ENCODE data around the gene C1orf122. TPM values are rescaled to one million over a fixed set of nuclear protein-coding genes. Genes with fewer than 3 reads are reported as not detected.

Gene C1orf122
- total and polyA plus RNA-seq, 2 of the 8 experiments (the other 6 are each of a cell fraction or from before 2014, with no cell fraction given): 32.1 to 36.9 TPM

- H3K27ac ChIP-seq (ENCODE audit: low read depth, low read length): no peak within 1 kb of the TSS
- 2% methylated on average over 21 of the region's 82 CpGs; no CpG with 5 or more reads in 1 of the 2 experiments for WGBS, 2 experiments (ENCODE audit: extremely low coverage in 1 of 2, insufficient coverage in 1 of 2, insufficient read length in 1 of 2, insufficient replicate concordance in 2 of 2, low coverage in 1 of 2, low lambda C conversion rate in 2 of 2, missing lambda C conversion rate in 1 of 2)
- TF ChIP-seq PHF8 (conservative IDR thresholded peaks at IDR 0.05; ENCODE audit: low read depth, low read length): 0 out of 2 replicates have a peak, but pooled peaks have one; percentile 42
- peak; percentile 86; the same call in 1 of the 2 replicates for TF ChIP-seq YY1 (IDR thresholded peaks at IDR 0.05; ENCODE audit: low read depth, low read length)
- peak; percentile 83 for TF ChIP-seq KDM4A (IDR thresholded peaks at IDR 0.05; ENCODE audit: low read depth, low read length, severe bottlenecking)
- no peak for TF ChIP-seq RXRA (IDR thresholded peaks at IDR 0.05; ENCODE audit: insufficient read depth, low read depth, low read length)
- 0 out of 2 replicates have a peak, but pooled peaks have one; percentile 30 for TF ChIP-seq E2F6 (IDR thresholded peaks at IDR 0.05)
- no peak for TF ChIP-seq JUND (IDR thresholded peaks at IDR 0.05; ENCODE audit: low read length)
- TF ChIP-seq EGR1 (IDR thresholded peaks at IDR 0.05; ENCODE audit: borderline replicate concordance, low read depth, low read length): peak; percentile 34; the same call in 1 of the 2 replicates
- no peak for TF ChIP-seq HDAC6 (IDR thresholded peaks at IDR 0.05; ENCODE audit: low read depth, low read length)
- peak; percentile 57; the same call in 1 of the 2 replicates for TF ChIP-seq MAX (IDR thresholded peaks at IDR 0.05)
- no peak for TF ChIP-seq SP4 (IDR thresholded peaks at IDR 0.05; ENCODE audit: low read length)
These were observed 13.7 kb upstream of the C1orf122 start, which contains the start of gene MANEAL for GRCh38 chr1:37793773-37794371. TSS of gene MANEAL (plus strand) at chr1:37793847. CDS start at chr1:37794183, 336 bp downstream.

More at GRCh38 chr1:37793773-37794371, 13.7 kb upstream of the C1orf122 start, which contains the start of gene MANEAL:
- Histone ChIP-seq H2BK20ac (ENCODE audit: low read length) (no peak within 1 kb of the TSS), H3K18ac (ENCODE audit: extremely low read depth, low read length) (peak within 1 kb of the TSS; percentile 90), H2BK15ac (ENCODE audit: low read length) (no peak within 1 kb of the TSS), H3K27me3 (replicated peaks in 1 of 4; ENCODE audit: control insufficient read depth in 3 of 4, extremely low read depth in 1 of 4, insufficient read depth in 3 of 4, low read length in 3 of 4) (peaks cover 10 to 38% (median 31%) of the 10 kb centered on the region in 4 experiments), H3K56ac (replicated peaks; ENCODE audit: insufficient read length, low read depth, low read length) (no peak within 1 kb of the TSS), H3K4me1 (replicated peaks in 1 of 4; ENCODE audit: control insufficient read depth in 3 of 4, insufficient read depth in 4 of 4, low read length in 3 of 4) (peaks cover 0 to 7% (median 5%) of the 10 kb centered on the region in 4 experiments; a peak in 6 of 7 replicates), H3K23me2 (ENCODE audit: low read depth, low read length) (peaks cover 8% of the 10 kb centered on the region), H3K23ac (ENCODE audit: insufficient read length) (no peak within 1 kb of the TSS), H3K79me2 (ENCODE audit: control insufficient read depth in 1 of 2, insufficient read depth in 2 of 2, low read length in 2 of 2) (no peaks in the 10 kb centered on the region), H3K4me2 (ENCODE audit: insufficient read depth in 1 of 2, low read depth in 2 of 2, low read length in 2 of 2) (peak within 1 kb of the TSS; percentile 79 to 99), H4K5ac (ENCODE audit: insufficient read length, low read depth, low read length) (no peak within 1 kb of the TSS), H3K9ac (replicated peaks in 1 of 4; ENCODE audit: extremely low read depth in 1 of 4, low read depth in 3 of 4, low read length in 3 of 4) (peak within 1 kb of the TSS in 2 of 4 experiments; percentile 20 to 42; a peak in 1 of 7 replicates), H2AK5ac (ENCODE audit: low read depth, low read length) (no peak within 1 kb of the TSS), H4K20me1 (replicated peaks in 1 of 2; ENCODE audit: control insufficient read depth in 1 of 2, insufficient read depth in 2 of 2, low read length in 2 of 2) (peaks cover 0 to 7% of the 10 kb centered on the region in 2 experiments), H3K79me1 (ENCODE audit: low read depth, low read length) (no peaks in the 10 kb centered on the region), H2BK5ac (ENCODE audit: low read depth, low read length) (no peak within 1 kb of the TSS; the same call in 1 of the 2 replicates), H3K4ac (replicated peaks; ENCODE audit: insufficient read length, low read depth, low read length) (no peak within 1 kb of the TSS), H3K36me3 (ENCODE audit: control insufficient read depth in 2 of 4, insufficient read depth in 4 of 4, low read length in 3 of 4) (no peaks in the 10 kb centered on the region), H2AFZ (ENCODE audit: low read length) (peak within 1 kb of the TSS; percentile 47; the same call in 1 of the 2 replicates), H4K91ac (replicated peaks; ENCODE audit: insufficient read length, low read length) (peak within 1 kb of the TSS; percentile 54), H3K9me3 (ENCODE audit: insufficient read depth in 2 of 2, low read depth in 1 of 2, low read length in 1 of 2) (no peaks in the 10 kb centered on the region), H4K8ac (ENCODE audit: extremely low read depth, insufficient read depth, low read length) (peak within 1 kb of the TSS; percentile 42; the same call in 1 of the 2 replicates), H3K14ac (ENCODE audit: insufficient read length) (no peak within 1 kb of the TSS), H2BK12ac (ENCODE audit: low read depth, low read length) (no peak within 1 kb of the TSS), H2BK120ac (replicated peaks; ENCODE audit: low read depth, low read length) (no peak within 1 kb of the TSS), H3K4me3 (ENCODE audit: extremely low read depth in 1 of 4, insufficient read depth in 2 of 4, low read depth in 3 of 4, low read length in 4 of 4) (peak within 1 kb of the TSS; percentile 60 to 79 (median 68))
- CTCF ChIA-PET (ENCODE audit: partially characterized antibody): interaction anchor here (0.7 to 1.1 kb wide), 2 partner anchors 28 to 66 kb away, joined by 3 to 5 read pairs; partner anchors contain the start of gene MTF1
- DNase-seq (ENCODE audit: low read depth in 1 of 2, low spot score in 2 of 2) (peak in 1 of 2 experiments; percentile 60), FAIRE-seq (no peak)
- POLR2A ChIA-PET (ENCODE audit: partially characterized antibody): interaction anchor here (1.0 to 1.9 kb wide), 4 partner anchors 8 to 65 kb away, joined by 3 to 24 read pairs (median 4); partner anchors contain the start of genes C1orf122, MTF1 and YRDC
